Skin epidermis (tissue), 12 donors: ENCODE data around the gene TAS2R13.

Experiments used
- H3K27ac ChIP-seq, 21 experiments: fragments of 200-600 bp; sonication (generic) in 11 of 21; one replicate each; pipeline ENCODE4 v1.5.0; 2020; ENCODE audit warnings: mild to moderate bottlenecking in 3 of 21, inconsistent platforms in 2 of 21, moderate library complexity in 2 of 21
- H3K4me3 ChIP-seq, 7 experiments: fragments of 200-600 bp; sonication (generic) in 2 of 7; one replicate each; pipeline ENCODE4 v1.5.0; 2020; ENCODE audit warnings: inconsistent platforms in 2 of 7, mild to moderate bottlenecking in 2 of 7, moderate library complexity in 1 of 7

TAS2R13 gene

GRCh38 chr12:10884086-10884725 is 25.2 kb downstream of the TAS2R13 start, which contains the start of gene PRH1:
Gene PRH1 (minus strand): TSS chr12:10884255. CDS start chr12:10884217, 38 bp downstream.
- Histone ChIP-seq H3K4me3 (no peak within 1 kb of the TSS), H3K27ac (no peak within 1 kb of the TSS)

GRCh38 chr12:10873378-10873777 is 36.0 kb downstream of the TAS2R13 start:
- Histone ChIP-seq H3K4me3 (no peak overlapping the region), H3K27ac (no peak overlapping the region)

- H3K4me3 ChIP-seq: no peak overlapping the region
- no peak overlapping the region for H3K27ac ChIP-seq
Measured at GRCh38 chr12:10867381-10867780, 42.0 kb downstream of the TAS2R13 start.

DNA sequence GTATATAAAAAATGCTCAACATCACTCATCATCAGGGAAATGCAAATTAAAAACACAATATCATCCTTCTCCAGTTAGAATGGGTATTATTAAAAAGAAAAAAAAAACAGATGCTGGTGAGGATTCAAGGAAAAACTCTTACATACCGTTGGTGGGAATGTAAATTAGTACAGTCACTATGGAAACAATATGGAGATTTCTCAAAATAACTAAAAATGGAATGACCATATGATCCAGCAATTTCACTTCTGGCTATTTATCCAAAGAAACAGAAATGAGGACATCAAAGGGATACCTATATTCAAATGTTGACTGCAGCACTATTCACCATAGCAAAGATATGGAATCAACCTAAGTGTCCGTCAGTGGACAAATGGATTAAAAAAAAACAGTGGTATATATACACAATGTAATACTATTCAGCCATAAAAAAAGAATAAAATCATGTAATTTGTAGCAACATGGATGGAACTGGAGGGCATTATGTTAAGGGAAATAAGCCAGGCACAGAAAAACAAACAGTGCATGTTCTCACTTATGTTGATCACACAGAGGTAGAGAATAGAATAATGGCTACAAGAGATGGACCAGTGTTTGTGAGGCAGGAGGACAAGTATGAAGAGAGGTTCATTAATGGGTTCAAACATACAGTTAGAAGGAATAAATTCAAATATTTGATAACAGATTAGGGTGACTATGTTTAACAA is 45.7 kb downstream of the TAS2R13 start:
- Histone ChIP-seq H3K4me3 (no peak overlapping the region), H3K27ac (no peak overlapping the region)

DNA sequence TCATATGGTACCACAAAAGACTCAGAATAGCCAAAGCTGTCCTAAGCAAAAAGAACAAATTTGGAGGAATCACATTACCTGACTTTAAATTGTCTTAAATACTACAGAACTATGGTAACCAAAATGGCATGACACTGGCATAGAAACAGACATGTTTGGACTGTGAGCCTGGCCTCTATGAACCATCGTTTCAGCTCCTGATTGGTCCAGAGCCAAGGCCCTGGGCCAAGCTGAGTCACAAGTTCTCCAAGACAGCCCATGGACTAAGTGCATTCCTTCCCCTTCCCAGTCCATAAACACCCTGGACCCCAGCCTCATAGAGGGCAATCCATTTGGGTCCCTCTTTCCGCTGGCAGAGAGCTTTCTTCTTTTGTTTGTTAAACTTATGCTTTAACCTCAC is 48.0 kb downstream of the TAS2R13 start:
- H3K4me3 ChIP-seq: no peak overlapping the region

More for the DNA sequence above, 48.0 kb downstream of the TAS2R13 start:
- H3K27ac ChIP-seq: no peak overlapping the region
